Tibial nerve (tissue), 4 donors: ENCODE results near the gene PHF23.

Experiments
- CTCF ChIP-seq, 5 experiments: fragments of 200-600 bp in 3 of 5; fragments of 450-650 bp in 2 of 5; sonication (generic) in 3 of 5; IDR thresholded peaks; one replicate each; pipeline ENCODE4 v1.5.1; 2016 to 2019; ENCODE audit warnings: antibody characterized with exemption in 5 of 5, mild to moderate bottlenecking in 3 of 5, moderate library complexity in 2 of 5
- EP300 ChIP-seq, 2 donors: sonication (generic); formaldehyde crosslinking; IDR thresholded peaks; one replicate each; pipeline ENCODE4 v1.6.1; 2017; ENCODE audit warnings: antibody characterized with exemption in 2 of 2, mild to moderate bottlenecking in 1 of 2

- no peak for TF ChIP-seq EP300 (IDR thresholded peaks at IDR 0.05)
- no peak for TF ChIP-seq CTCF (IDR thresholded peaks at IDR 0.05)
Observed at GRCh38 chr17:7250695-7251627, 11.7 kb upstream of the PHF23 start.
